Calu3 (cell line): Measurements from ENCODE around the gene CNN3. TPM values are rescaled to one million over a fixed set of nuclear protein-coding genes. Genes with fewer than 3 reads are reported as not detected.

Experiments used
- BruUV-seq: library from RNA; stranded (reverse); fragments of 400-500 nt; replicated peaks from 2 replicates; lab custom pipeline; 2021; lab: Mats Ljungman, UMichigan
- CTCF ChIA-PET: fragments of 300-600 bp; sonication (Branson Sonifier 250); formaldehyde crosslinking; loops from one replicate; lab custom pipeline; 2022; ENCODE audit warnings: antibody characterized with exemption; lab: Charles Lee
- DNase-seq: peaks from one replicate; pipeline ENCODE4 v3.0.0; 2022
- H3K27ac Mint-ChIP-seq: one replicate; pipeline ENCODE4 v1.8.0; 2022; ENCODE audit warnings: mixed read lengths; ENCODE audit not compliant: unreplicated experiment
- H3K27me3 Mint-ChIP-seq: one replicate; pipeline ENCODE4 v1.8.0; 2022; ENCODE audit warnings: mixed read lengths; ENCODE audit not compliant: unreplicated experiment
- H3K36me3 Mint-ChIP-seq: one replicate; pipeline ENCODE4 v1.8.0; 2022; ENCODE audit warnings: mild to moderate bottlenecking, moderate library complexity, mixed read lengths; ENCODE audit not compliant: insufficient read depth, unreplicated experiment
- H3K4me1 Mint-ChIP-seq: one replicate; pipeline ENCODE4 v1.8.0; 2022; ENCODE audit warnings: mild to moderate bottlenecking, low read depth, mixed read lengths; ENCODE audit not compliant: unreplicated experiment
- H3K4me3 Mint-ChIP-seq: one replicate; pipeline ENCODE4 v1.8.0; 2022; ENCODE audit warnings: mild to moderate bottlenecking, low read depth, moderate library complexity, mixed read lengths; ENCODE audit not compliant: unreplicated experiment
- H3K9me3 Mint-ChIP-seq: one replicate; pipeline ENCODE4 v1.8.0; 2022; ENCODE audit warnings: low read depth, mixed read lengths; ENCODE audit not compliant: unreplicated experiment
- intact Hi-C: fragments of 100-400 bp; cut with micrococcal nuclease; formaldehyde crosslinking; loops from one replicate; pipeline ENCODE4 v1.10.0; 2022; ENCODE audit not compliant: unreplicated experiment
- total RNA-seq: library from RNA; stranded (reverse); gene quantifications from 2 replicates; pipeline ENCODE4 v1.2.3, GENCODE V29; 2022
- TF ChIP-seq, protein P1 (sequence below): fragments of 200-600 bp; IDR thresholded peaks from one replicate; pipeline ENCODE4 v1.8.0; 2022; ENCODE audit warnings: antibody characterized with exemption; ENCODE audit not compliant: unreplicated experiment

CNN3 gene
- total RNA-seq, 1 experiment from 2014 or later: 140 TPM

DNA sequence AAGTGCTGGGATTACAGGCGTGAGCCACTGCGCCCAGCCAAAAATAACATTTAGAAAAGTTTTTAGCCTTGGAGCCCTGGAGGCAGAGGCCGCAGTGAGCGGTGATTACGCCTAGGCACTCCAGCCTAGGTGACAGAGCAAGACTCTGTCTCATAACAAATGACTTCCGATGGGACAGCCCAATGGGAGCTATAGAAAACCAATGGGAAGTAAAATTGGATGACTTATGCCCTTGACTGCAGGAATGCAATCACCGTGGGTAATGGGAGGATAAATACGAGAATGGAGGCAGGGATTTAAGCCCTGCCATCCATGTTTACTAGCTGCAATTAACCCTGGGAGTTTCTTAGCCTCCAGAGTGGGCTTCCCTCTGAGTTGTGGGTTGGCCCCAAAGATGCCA is 37.0 kb upstream of the CNN3 start:
- CTCF ChIA-PET: no interaction called here

DNA sequence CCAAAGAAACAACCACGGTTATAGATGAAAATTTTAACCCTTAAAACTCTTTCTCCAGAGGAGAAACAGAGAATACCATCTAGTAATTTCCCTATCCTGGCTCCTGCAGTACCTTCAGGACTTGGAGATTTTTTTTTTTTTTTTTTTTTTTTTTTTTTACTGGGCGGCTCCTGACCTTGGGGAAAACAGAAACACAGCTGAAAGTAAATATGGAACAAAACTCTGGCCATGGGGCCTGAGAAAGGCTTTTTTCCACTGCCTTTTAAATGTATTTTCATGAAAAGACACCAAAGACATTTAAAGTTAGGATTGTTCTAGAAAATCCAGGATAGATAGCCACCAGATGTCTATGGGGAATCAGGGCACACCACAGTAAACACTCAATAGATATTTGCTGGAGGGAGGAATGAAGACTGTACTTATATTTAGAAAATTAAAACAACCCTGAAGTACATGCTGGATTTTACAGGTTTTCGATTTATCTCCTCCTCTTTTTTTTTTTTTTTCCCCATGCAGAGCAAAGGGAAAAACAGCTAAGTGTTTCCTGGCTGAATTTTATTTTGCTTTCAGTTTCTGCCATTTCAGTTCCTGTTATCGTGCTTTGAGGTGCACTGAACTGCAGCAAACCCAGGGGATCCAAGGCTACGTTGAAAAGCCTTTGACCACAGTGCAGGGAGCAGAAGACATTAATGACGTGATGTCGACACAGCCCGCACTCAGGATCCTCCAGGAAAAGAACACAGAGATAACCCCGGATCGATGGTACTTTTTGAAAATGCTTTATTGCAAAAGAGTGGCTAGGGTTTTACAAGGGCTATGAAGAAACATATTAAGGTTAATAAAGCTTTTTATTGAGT is 35.7 kb upstream of the CNN3 start:
- H3K4me3 Mint-ChIP-seq: peak overlapping the region; percentile 63
- intact Hi-C loops: no loop called here
- H3K4me1 Mint-ChIP-seq: no peaks in the 10 kb centered on the region
- H3K27ac Mint-ChIP-seq: peak overlapping the region; percentile 43
- H3K27me3 Mint-ChIP-seq: no peaks in the 10 kb centered on the region
- CTCF ChIA-PET: no interaction called here
- no peaks in the 10 kb centered on the region for H3K9me3 Mint-ChIP-seq
- H3K36me3 Mint-ChIP-seq: no peaks in the 10 kb centered on the region
- TF ChIP-seq, protein P1, sequence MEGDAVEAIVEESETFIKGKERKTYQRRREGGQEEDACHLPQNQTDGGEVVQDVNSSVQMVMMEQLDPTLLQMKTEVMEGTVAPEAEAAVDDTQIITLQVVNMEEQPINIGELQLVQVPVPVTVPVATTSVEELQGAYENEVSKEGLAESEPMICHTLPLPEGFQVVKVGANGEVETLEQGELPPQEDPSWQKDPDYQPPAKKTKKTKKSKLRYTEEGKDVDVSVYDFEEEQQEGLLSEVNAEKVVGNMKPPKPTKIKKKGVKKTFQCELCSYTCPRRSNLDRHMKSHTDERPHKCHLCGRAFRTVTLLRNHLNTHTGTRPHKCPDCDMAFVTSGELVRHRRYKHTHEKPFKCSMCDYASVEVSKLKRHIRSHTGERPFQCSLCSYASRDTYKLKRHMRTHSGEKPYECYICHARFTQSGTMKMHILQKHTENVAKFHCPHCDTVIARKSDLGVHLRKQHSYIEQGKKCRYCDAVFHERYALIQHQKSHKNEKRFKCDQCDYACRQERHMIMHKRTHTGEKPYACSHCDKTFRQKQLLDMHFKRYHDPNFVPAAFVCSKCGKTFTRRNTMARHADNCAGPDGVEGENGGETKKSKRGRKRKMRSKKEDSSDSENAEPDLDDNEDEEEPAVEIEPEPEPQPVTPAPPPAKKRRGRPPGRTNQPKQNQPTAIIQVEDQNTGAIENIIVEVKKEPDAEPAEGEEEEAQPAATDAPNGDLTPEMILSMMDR: no peak
- no TSS peak for BruUV-seq
- peak; percentile 17 for DNase-seq

More for the DNA sequence above, 37.0 kb upstream of the CNN3 start:
- intact Hi-C loops: no loop called here
- no peaks in the 10 kb centered on the region for H3K9me3 Mint-ChIP-seq
- no peaks in the 10 kb centered on the region for H3K27me3 Mint-ChIP-seq
- H3K36me3 Mint-ChIP-seq: no peaks in the 10 kb centered on the region
- TF ChIP-seq, protein P1: no peak
- no peak overlapping the region for H3K4me3 Mint-ChIP-seq
- no peak overlapping the region for H3K27ac Mint-ChIP-seq
- no TSS peak for BruUV-seq
- no peak for DNase-seq
- no peaks in the 10 kb centered on the region for H3K4me1 Mint-ChIP-seq

DNA sequence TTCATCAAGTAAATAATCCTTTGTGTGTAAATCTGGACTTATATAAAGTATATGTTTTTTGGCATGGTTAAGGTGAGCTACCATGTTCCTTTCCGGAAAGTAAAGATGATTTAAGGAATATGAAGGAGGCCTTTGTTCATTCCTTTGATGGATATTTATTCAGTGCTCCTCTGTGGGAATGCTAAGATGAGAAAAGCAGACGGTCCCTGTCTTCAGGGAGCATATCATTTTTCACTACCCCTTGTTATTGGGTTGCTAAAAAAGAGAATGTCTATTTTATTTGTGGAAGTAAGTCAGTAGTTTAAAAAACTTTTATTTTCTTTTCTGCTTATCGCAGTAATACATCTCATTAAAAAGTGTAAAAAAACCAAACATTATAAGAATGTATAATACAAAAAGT is 35.1 kb upstream of the CNN3 start:
- no peak overlapping the region for H3K27ac Mint-ChIP-seq
- TF ChIP-seq, protein P1: no peak
- BruUV-seq: no TSS peak
- no peaks in the 10 kb centered on the region for H3K27me3 Mint-ChIP-seq
- CTCF ChIA-PET: no interaction called here
- intact Hi-C loops: no loop called here
- H3K4me3 Mint-ChIP-seq: no peak overlapping the region
- no peaks in the 10 kb centered on the region for H3K4me1 Mint-ChIP-seq
- no peak for DNase-seq
- no peaks in the 10 kb centered on the region for H3K9me3 Mint-ChIP-seq
- H3K36me3 Mint-ChIP-seq: no peaks in the 10 kb centered on the region

DNA sequence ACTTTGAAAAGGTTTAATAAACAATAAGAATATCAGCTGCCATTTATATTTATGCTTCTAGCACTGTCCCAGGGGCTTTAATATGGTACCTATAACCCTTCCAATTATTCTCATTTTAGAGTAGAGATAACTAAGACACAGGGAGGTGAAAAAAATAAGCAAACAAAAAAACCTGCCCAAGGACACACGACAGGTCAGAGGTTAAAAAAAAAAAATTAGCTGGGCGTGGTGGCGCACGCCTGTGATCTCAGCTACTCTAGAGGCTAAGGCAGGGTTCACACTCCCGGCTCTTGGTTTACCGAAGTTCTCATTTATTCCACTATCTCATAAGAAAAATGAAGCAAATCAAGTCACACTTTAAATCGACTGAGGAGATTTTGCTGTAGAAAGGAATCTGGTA is 34.7 kb upstream of the CNN3 start:
- TF ChIP-seq, protein P1: no peak
- intact Hi-C loops: no loop called here
- CTCF ChIA-PET: no interaction called here

More for the DNA sequence above, 34.7 kb upstream of the CNN3 start:
- no peaks in the 10 kb centered on the region for H3K4me1 Mint-ChIP-seq
- no peaks in the 10 kb centered on the region for H3K36me3 Mint-ChIP-seq
- no peak overlapping the region for H3K4me3 Mint-ChIP-seq
- H3K27ac Mint-ChIP-seq: no peak overlapping the region
- no peak for DNase-seq
- BruUV-seq: no TSS peak
- no peaks in the 10 kb centered on the region for H3K27me3 Mint-ChIP-seq
- H3K9me3 Mint-ChIP-seq: no peaks in the 10 kb centered on the region
